MM.1S (cell line): ENCODE data around the gene AREL1.

Experiments used
- DNase-seq: peaks from one replicate; pipeline ENCODE4 v3.0.0-alpha.2; 2015
- H2AFZ ChIP-seq: fragments of 300-600 bp; sonication (generic); 2 replicates; pipeline ENCODE4 v1.6.0; 2016; ENCODE audit warnings: antibody characterized with exemption, low read length
- H3F3A ChIP-seq: fragments of 300-600 bp; sonication (generic); 2 replicates; pipeline ENCODE4 v1.6.1; 2016; ENCODE audit warnings: mild to moderate bottlenecking, antibody characterized with exemption, low read length, moderate library complexity, mixed read lengths; ENCODE audit not compliant: insufficient read depth
- H3K27ac ChIP-seq: fragments of 300-600 bp; sonication (generic); 2 replicates; pipeline ENCODE4 v1.5.1; 2016; ENCODE audit warnings: mild to moderate bottlenecking, low read length
- H3K27me3 ChIP-seq: fragments of 300-600 bp; sonication (generic); replicated peaks from 2 replicates; pipeline ENCODE4 v1.6.0; 2016; ENCODE audit warnings: low read length; ENCODE audit not compliant: insufficient read depth
- H3K36me3 ChIP-seq: fragments of 300-600 bp; sonication (generic); replicated peaks from 2 replicates; pipeline ENCODE4 v1.6.1; 2016; ENCODE audit warnings: mild to moderate bottlenecking, low read length, mixed read lengths; ENCODE audit not compliant: insufficient read depth
- H3K4me1 ChIP-seq: fragments of 300-600 bp; sonication (generic); 2 replicates; pipeline ENCODE4 v1.6.1; 2016; ENCODE audit warnings: low read length, mixed read lengths
- H3K4me2 ChIP-seq: fragments of 300-600 bp; sonication (generic); 2 replicates; pipeline ENCODE4 v1.6.0; 2016; ENCODE audit warnings: low read depth, low read length
- H3K4me3 ChIP-seq: fragments of 300-600 bp; sonication (generic); 2 replicates; pipeline ENCODE4 v1.5.1; 2016; ENCODE audit warnings: low read length, mixed read lengths
- H3K79me2 ChIP-seq: fragments of 300-600 bp; sonication (generic); 2 replicates; pipeline ENCODE4 v1.6.1; 2016; ENCODE audit warnings: mixed run types, low read length, mixed read lengths
- H3K9ac ChIP-seq: fragments of 300-600 bp; sonication (generic); 2 replicates; pipeline ENCODE4 v1.6.1; 2016; ENCODE audit warnings: low read length, mixed read lengths
- H3K9me2 ChIP-seq: fragments of 300-600 bp; sonication (generic); replicated peaks from 2 replicates; pipeline ENCODE4 v1.6.1; 2016; ENCODE audit warnings: mild to moderate bottlenecking, low read length, mixed read lengths; ENCODE audit not compliant: insufficient read depth
- H3K9me3 ChIP-seq: fragments of 300-600 bp; sonication (generic); replicated peaks from 2 replicates; pipeline ENCODE4 v1.6.1; 2016; ENCODE audit warnings: mild to moderate bottlenecking, low read length, mixed read lengths; ENCODE audit not compliant: insufficient read depth
- H4K20me1 ChIP-seq: fragments of 300-600 bp; sonication (generic); 2 replicates; pipeline ENCODE4 v1.6.1; 2016; ENCODE audit warnings: mild to moderate bottlenecking, low read length, moderate library complexity, mixed read lengths; ENCODE audit not compliant: insufficient read depth
- EZH2 ChIP-seq: fragments of 300-600 bp; sonication (generic); optimal IDR thresholded peaks from 2 replicates; pipeline ENCODE3; 2017; ENCODE audit warnings: low read depth, mild to moderate bottlenecking, antibody characterized with exemption, low read length, mixed read lengths
- EZH2phosphoT487 ChIP-seq: fragments of 300-600 bp; sonication (generic); IDR thresholded peaks from 2 replicates; pipeline ENCODE4 v1.6.1; 2018; ENCODE audit warnings: antibody characterized with exemption, low read length
- TF ChIP-seq, protein P1 (sequence below): fragments of 300-600 bp; sonication (generic); IDR thresholded peaks from 2 replicates; pipeline ENCODE4 v1.5.1; 2016; ENCODE audit warnings: antibody characterized with exemption, low read length, mixed read lengths

The AREL1 gene

GRCh38 chr14:74627076-74627475 lies 85.8 kb downstream of the AREL1 start:
- Histone ChIP-seq H3K9me3 (no peaks in the 10 kb centered on the region), H3K27ac (no peak overlapping the region), H3K79me2 (no peaks in the 10 kb centered on the region), H3F3A (no peaks in the 10 kb centered on the region), H3K9ac (no peak overlapping the region), H3K4me2 (no peak overlapping the region), H3K4me1 (no peaks in the 10 kb centered on the region), H3K27me3 (no peaks in the 10 kb centered on the region), H3K4me3 (no peak overlapping the region), H4K20me1 (no peaks in the 10 kb centered on the region), H3K9me2 (no peaks in the 10 kb centered on the region), H2AFZ (no peak overlapping the region), H3K36me3 (no peaks in the 10 kb centered on the region)
- DNase-seq = no peak
- TF ChIP-seq, protein P1, sequence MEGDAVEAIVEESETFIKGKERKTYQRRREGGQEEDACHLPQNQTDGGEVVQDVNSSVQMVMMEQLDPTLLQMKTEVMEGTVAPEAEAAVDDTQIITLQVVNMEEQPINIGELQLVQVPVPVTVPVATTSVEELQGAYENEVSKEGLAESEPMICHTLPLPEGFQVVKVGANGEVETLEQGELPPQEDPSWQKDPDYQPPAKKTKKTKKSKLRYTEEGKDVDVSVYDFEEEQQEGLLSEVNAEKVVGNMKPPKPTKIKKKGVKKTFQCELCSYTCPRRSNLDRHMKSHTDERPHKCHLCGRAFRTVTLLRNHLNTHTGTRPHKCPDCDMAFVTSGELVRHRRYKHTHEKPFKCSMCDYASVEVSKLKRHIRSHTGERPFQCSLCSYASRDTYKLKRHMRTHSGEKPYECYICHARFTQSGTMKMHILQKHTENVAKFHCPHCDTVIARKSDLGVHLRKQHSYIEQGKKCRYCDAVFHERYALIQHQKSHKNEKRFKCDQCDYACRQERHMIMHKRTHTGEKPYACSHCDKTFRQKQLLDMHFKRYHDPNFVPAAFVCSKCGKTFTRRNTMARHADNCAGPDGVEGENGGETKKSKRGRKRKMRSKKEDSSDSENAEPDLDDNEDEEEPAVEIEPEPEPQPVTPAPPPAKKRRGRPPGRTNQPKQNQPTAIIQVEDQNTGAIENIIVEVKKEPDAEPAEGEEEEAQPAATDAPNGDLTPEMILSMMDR = no peak
- TF ChIP-seq EZH2phosphoT487 (no peak), EZH2 (no peak)

- Histone ChIP-seq H3K27ac (no peak overlapping the region), H2AFZ (no peak overlapping the region), H3K4me3 (no peak overlapping the region), H3K9ac (no peak overlapping the region), H3K36me3 (no peaks in the 10 kb centered on the region), H3K4me1 (no peaks in the 10 kb centered on the region), H3K9me3 (no peaks in the 10 kb centered on the region), H3F3A (no peaks in the 10 kb centered on the region), H3K27me3 (no peaks in the 10 kb centered on the region), H4K20me1 (no peaks in the 10 kb centered on the region), H3K4me2 (no peak overlapping the region), H3K9me2 (no peaks in the 10 kb centered on the region), H3K79me2 (no peaks in the 10 kb centered on the region)
- TF ChIP-seq, protein P1 = no peak
- TF ChIP-seq EZH2phosphoT487 = no peak
- TF ChIP-seq EZH2 = no peak
- DNase-seq = no peak
Measured at GRCh38 chr14:74622257-74622656, 90.6 kb downstream of the AREL1 start.

- Histone ChIP-seq H3K9me2 (no peaks in the 10 kb centered on the region), H3K79me2 (no peaks in the 10 kb centered on the region), H3K4me3 (no peak overlapping the region), H3K27me3 (no peaks in the 10 kb centered on the region), H4K20me1 (no peaks in the 10 kb centered on the region), H3K9ac (no peak overlapping the region), H3K9me3 (no peaks in the 10 kb centered on the region), H3K36me3 (no peaks in the 10 kb centered on the region), H3K4me1 (no peaks in the 10 kb centered on the region), H3K27ac (no peak overlapping the region), H3K4me2 (no peak overlapping the region), H2AFZ (no peak overlapping the region), H3F3A (no peaks in the 10 kb centered on the region)
- no peak for DNase-seq
- TF ChIP-seq EZH2phosphoT487 (no peak), EZH2 (no peak)
- TF ChIP-seq, protein P1 = no peak
Measured at GRCh38 chr14:74621556-74621955, 91.3 kb downstream of the AREL1 start.
